Smooth muscle cell (in vitro differentiated cells): ENCODE data around the gene COL8A1. TPM values are rescaled to one million over a fixed set of nuclear protein-coding genes. Genes with fewer than 3 reads are reported as not detected.

ENCODE experiments used
- DNase-seq: peaks from one replicate; lab custom pipeline; 2025; ENCODE audit not compliant: unreplicated experiment; lab: John Stamatoyannopoulos, UW
- H2AFZ ChIP-seq: fragments of 200-600 bp; sonication (generic); 2 replicates; pipeline ENCODE4 v1.6.0; 2016; ENCODE audit warnings: antibody characterized with exemption, low read depth, mild to moderate bottlenecking
- H3F3A ChIP-seq: fragments of 200-600 bp; sonication (generic); 2 replicates; pipeline ENCODE4 v1.6.0; 2017; ENCODE audit warnings: antibody characterized with exemption, low read depth
- H3K27ac ChIP-seq: fragments of 200-600 bp; sonication (generic); 2 replicates; pipeline ENCODE4 v1.5.1; 2016; ENCODE audit warnings: low read depth, mild to moderate bottlenecking
- H3K27me3 ChIP-seq: fragments of 200-600 bp; sonication (generic); 2 replicates; pipeline ENCODE4 v1.6.1; 2016; ENCODE audit warnings: low read depth, mild to moderate bottlenecking
- H3K36me3 ChIP-seq: fragments of 200-600 bp; sonication (generic); 2 replicates; pipeline ENCODE4 v1.5.1; 2016; ENCODE audit warnings: low read depth
- H3K4me1 ChIP-seq: fragments of 200-600 bp; sonication (generic); 2 replicates; pipeline ENCODE4 v1.5.1; 2016; ENCODE audit warnings: low read depth
- H3K4me2 ChIP-seq: fragments of 200-600 bp; sonication (generic); 2 replicates; pipeline ENCODE4 v1.6.0; 2016; ENCODE audit warnings: mild to moderate bottlenecking
- H3K4me3 ChIP-seq: fragments of 200-600 bp; sonication (generic); 2 replicates; pipeline ENCODE4 v1.5.1; 2016; ENCODE audit warnings: mild to moderate bottlenecking
- H3K79me2 ChIP-seq: fragments of 200-600 bp; sonication (generic); 2 replicates; pipeline ENCODE4 v1.6.0; 2016; ENCODE audit warnings: low read depth, mild to moderate bottlenecking
- H3K9ac ChIP-seq: fragments of 200-600 bp; sonication (generic); 2 replicates; pipeline ENCODE4 v1.6.0; 2016; ENCODE audit warnings: low read depth
- H3K9me3 ChIP-seq: fragments of 200-600 bp; sonication (generic); replicated peaks from 2 replicates; pipeline ENCODE4 v1.5.1; 2016; ENCODE audit warnings: low read depth
- H4K20me1 ChIP-seq: fragments of 200-600 bp; sonication (generic); 2 replicates; pipeline ENCODE4 v1.6.0; 2016; ENCODE audit warnings: low read depth
- CTCF ChIP-seq: fragments of 200-600 bp; sonication (generic); IDR thresholded peaks from 2 replicates; pipeline ENCODE4 v1.5.1; 2017; ENCODE audit warnings: borderline replicate concordance, mild to moderate bottlenecking, antibody characterized with exemption; ENCODE audit not compliant: insufficient read depth, poor library complexity, severe bottlenecking
- WGBS: methylation state at CpG from one replicate; pipeline ENCODE4 v1.1.7; 2016; ENCODE audit warnings: low lambda C conversion rate; 5-methylcytosine and 5-hydroxymethylcytosine counted together
- polyA plus RNA-seq: library from polyadenylated mRNA; unstranded; fragments of >200 nt; fragmentation: Nextera tagmentation; extraction: Ambion mirVana; gene quantifications from 2 replicates; pipeline ENCODE4 v1.2.1, GENCODE V29; 2016
- total RNA-seq: library from RNA; depleted of rRNA; stranded (reverse); fragments of >200 nt; gene quantifications from 2 replicates; pipeline ENCODE4 v1.2.3, GENCODE V29; 2014

COL8A1 gene
- total and polyA plus RNA-seq, 2 experiments from 2014 or later: 7.9 to 8.2 TPM

GRCh38 chr3:99666201-99666600 lies 27.8 kb downstream of the COL8A1 start:
- DNase-seq: no peak
- Histone ChIP-seq H3K27me3 (no peaks in the 10 kb centered on the region), H3K79me2 (no peaks in the 10 kb centered on the region), H3K27ac (no peak overlapping the region), H3K9ac (no peak overlapping the region), H3K9me3 (no peaks in the 10 kb centered on the region), H3K4me3 (no peak overlapping the region), H3K36me3 (no peaks in the 10 kb centered on the region), H3F3A (no peaks in the 10 kb centered on the region), H3K4me2 (no peak overlapping the region), H2AFZ (no peak overlapping the region), H4K20me1 (no peaks in the 10 kb centered on the region), H3K4me1 (no peaks in the 10 kb centered on the region)
- 85% methylated on average over 1 of the region's 1 CpG for WGBS
- TF ChIP-seq CTCF: no peak

- Histone ChIP-seq H3F3A (no peaks in the 10 kb centered on the region), H3K4me1 (no peaks in the 10 kb centered on the region), H4K20me1 (no peaks in the 10 kb centered on the region), H3K4me2 (no peak overlapping the region), H3K4me3 (no peak overlapping the region), H2AFZ (no peak overlapping the region), H3K79me2 (no peaks in the 10 kb centered on the region), H3K27ac (no peak overlapping the region), H3K36me3 (no peaks in the 10 kb centered on the region), H3K9me3 (no peaks in the 10 kb centered on the region), H3K27me3 (no peaks in the 10 kb centered on the region), H3K9ac (no peak overlapping the region)
- no peak for TF ChIP-seq CTCF
- WGBS: 77% methylated on average over 2 of the region's 2 CpGs
- DNase-seq: no peak
Measured at GRCh38 chr3:99668044-99668443, 29.6 kb downstream of the COL8A1 start.

GRCh38 chr3:99669879-99670555 lies 31.6 kb downstream of the COL8A1 start:
- Histone ChIP-seq H3K4me3 (no peak overlapping the region), H2AFZ (no peak overlapping the region), H3K36me3 (no peaks in the 10 kb centered on the region), H4K20me1 (no peaks in the 10 kb centered on the region), H3K9me3 (no peaks in the 10 kb centered on the region), H3K27me3 (no peaks in the 10 kb centered on the region), H3K79me2 (no peaks in the 10 kb centered on the region), H3K4me1 (no peaks in the 10 kb centered on the region), H3K27ac (no peak overlapping the region), H3F3A (no peaks in the 10 kb centered on the region), H3K4me2 (no peak overlapping the region), H3K9ac (no peak overlapping the region)
- 94% methylated on average over 2 of the region's 2 CpGs for WGBS
- no peak for DNase-seq
- TF ChIP-seq CTCF: no peak

- Histone ChIP-seq H3K4me3 (no peak overlapping the region), H3F3A (no peaks in the 10 kb centered on the region), H3K9me3 (no peaks in the 10 kb centered on the region), H3K27ac (no peak overlapping the region), H3K79me2 (no peaks in the 10 kb centered on the region), H3K9ac (no peak overlapping the region), H3K27me3 (no peaks in the 10 kb centered on the region), H4K20me1 (no peaks in the 10 kb centered on the region), H3K4me1 (no peaks in the 10 kb centered on the region), H3K36me3 (no peaks in the 10 kb centered on the region), H2AFZ (no peak overlapping the region), H3K4me2 (no peak overlapping the region)
- DNase-seq: no peak
- TF ChIP-seq CTCF: no peak
- 97% methylated on average over 2 of the region's 2 CpGs for WGBS
Measured at GRCh38 chr3:99670556-99670950, 32.2 kb downstream of the COL8A1 start.
